ENCODE results near the gene DBX1. TPM values are rescaled to one million over a fixed set of nuclear protein-coding genes. Genes with fewer than 3 reads are reported as not detected.
A peak's percentile ranks its signal among the peaks of the same experiment; 100 is the strongest.
"Not testable (repeated sequence)": the region's sequence is repeated elsewhere in the genome, so short reads cannot be mapped to it uniquely, and the experiment has no call there.

Gene DBX1
- total RNA-seq, 1 donor from 2014 or later, result not detected

DNA sequence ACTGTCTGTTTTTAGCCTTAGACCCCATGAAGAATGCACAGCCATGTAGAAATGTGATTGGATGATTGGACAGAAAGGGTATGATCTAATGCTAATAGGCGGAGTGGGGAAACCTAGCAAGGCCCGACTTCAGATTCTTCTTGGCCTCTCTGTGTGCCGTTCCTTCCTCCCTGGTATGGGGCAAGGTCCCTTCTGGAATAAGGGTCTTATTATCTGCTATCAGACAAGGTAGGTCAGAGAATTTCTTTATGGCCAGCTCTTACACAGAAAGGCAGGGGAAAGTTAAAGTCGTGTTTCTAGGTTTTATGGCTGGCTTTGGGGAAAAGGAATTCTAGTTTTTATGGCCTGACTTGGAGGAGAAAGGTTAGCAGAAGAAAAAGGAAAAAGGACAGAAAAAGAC lies 30.6 kb downstream of the DBX1 start:
- intact Hi-C loops (cut with DNase I), result loop anchor here (2.0 kb wide), 1 partner anchor 227 kb away; no protein-coding TSS in a partner anchor
- DNase-seq (ENCODE audit: low spot score), result no peak

- DNase-seq (ENCODE audit: low spot score), result not testable (repeated sequence)
- intact Hi-C loops (cut with DNase I), result loop anchor here (2.0 kb wide), 1 partner anchor 228 kb away; no protein-coding TSS in a partner anchor
Observed at GRCh38 chr11:20128528-20128825, 31.8 kb downstream of the DBX1 start.

DNA sequence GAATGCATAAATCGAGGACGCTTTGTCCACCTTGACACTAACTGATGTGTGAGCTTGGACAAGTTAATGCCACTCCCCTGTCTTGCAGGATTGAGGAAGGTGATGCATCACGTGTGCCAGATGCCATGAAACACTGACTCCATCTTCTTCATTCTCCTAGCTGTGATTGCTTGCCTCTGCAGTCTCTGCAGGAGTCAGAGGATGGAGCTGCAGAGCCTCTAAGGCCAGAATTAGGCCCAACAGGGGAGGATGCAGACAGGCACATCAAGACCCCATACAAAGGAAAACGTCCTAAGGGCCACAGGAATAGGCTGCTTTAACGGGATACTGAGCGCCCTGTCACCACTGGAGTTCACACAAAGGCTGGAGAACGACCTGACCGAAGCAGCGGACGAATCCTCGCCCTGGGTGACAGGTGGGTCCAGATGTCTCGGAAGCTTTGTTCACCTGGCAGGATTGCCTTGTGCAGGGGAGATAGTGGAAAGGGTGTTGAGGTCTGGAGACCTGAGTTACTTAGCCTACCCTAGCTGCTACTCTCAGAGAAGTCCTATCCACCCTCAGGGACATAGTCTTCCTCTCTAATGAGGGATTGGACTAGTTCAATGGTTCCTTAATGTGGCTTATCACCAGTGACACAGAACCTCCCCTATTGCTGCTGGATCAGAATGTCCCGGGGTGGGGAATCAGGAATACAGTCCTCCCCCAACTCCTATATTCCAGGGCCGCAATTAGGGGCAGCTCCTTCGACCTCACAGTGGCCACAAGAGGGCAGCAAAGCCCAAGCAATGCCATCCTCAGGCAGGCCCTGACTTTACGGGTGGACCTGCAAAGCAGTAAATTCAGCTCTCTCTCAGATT lies 32.4 kb downstream of the DBX1 start:
- intact Hi-C loops (cut with DNase I), result loop anchor here (2.0 kb wide), 1 partner anchor 229 kb away; no protein-coding TSS in a partner anchor

DNA sequence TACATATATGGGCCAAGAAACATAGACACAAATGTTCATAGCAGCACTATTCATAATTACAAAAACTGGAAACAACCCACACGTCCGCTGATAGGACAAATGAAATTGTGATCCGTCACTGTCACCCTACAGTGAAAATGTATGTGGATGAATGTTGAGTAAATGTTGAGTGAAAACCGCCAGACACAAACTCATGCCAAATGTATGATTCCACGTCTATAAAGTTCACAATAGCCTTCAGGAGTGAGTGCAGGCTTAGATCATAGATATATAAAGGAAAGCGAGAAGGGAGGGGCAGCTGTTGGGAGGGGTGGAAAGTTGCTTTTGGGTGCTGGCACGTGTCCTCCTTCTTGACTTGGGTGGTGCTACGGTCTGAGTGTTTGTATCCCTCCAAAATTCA lies 33.6 kb downstream of the DBX1 start:
- intact Hi-C loops (cut with DNase I), result no loop called here
- DNase-seq (ENCODE audit: low spot score), result no peak

More for the DNA sequence above, 32.4 kb downstream of the DBX1 start:
- no peak for DNase-seq (ENCODE audit: low spot score)

- DNase-seq (ENCODE audit: low spot score), result no peak
- intact Hi-C loops (cut with DNase I), result no loop called here
Observed at GRCh38 chr11:20125927-20126326, 34.3 kb downstream of the DBX1 start.

GRCh38 chr11:20122131-20122530 lies 38.1 kb downstream of the DBX1 start:
- DNase-seq (ENCODE audit: low spot score), result no peak
- intact Hi-C loops (cut with DNase I), result no loop called here

DNA sequence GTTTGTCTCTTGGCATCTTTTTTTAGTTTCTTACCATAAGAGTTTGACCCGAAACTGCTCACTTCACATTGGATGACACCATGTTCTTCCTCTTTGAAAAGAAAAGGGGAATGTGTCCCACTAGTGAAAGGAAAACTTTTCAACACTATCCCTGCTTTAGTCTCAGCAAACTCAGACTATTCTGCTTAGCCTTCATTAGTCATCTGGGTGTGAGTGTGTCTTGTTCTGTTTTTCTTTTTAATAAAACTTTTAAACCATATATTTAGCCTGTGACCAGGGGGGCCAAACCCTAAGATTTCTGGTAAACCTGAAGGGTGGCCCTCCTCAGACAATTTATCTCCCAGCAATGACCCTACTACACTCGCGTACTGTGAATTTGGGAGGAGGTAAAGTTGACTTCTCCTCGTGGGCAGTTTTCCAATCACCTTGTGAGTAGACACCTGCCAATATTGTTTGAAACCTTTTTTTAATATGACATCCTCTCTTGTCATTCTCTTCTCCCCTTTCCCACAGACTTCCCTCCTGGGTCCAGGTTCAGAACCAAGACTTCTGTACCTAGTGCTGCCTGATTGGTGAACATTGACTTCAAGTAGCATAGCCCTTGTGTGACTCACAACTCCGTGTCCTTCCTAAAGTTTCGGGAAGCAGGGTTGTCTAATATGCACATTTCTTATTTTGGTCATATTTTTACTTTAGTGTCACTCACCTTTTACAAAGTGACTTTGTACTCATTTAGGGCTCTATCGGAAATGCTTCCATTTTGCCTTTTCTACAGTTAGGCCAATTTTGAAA lies 39.9 kb downstream of the DBX1 start:
- no peak for DNase-seq (ENCODE audit: low spot score)
- intact Hi-C loops (cut with DNase I), result no loop called here

GRCh38 chr11:20119315-20119714 lies 41.0 kb downstream of the DBX1 start:
- intact Hi-C loops (cut with DNase I), result loop anchor here (10.0 kb wide), 1 partner anchor 555 kb away; no protein-coding TSS in a partner anchor
- no peak for DNase-seq (ENCODE audit: low spot score)

GRCh38 chr11:20118209-20118608 lies 42.1 kb downstream of the DBX1 start:
- intact Hi-C loops (cut with DNase I), result loop anchor here (10.0 kb wide), 1 partner anchor 553 kb away; no protein-coding TSS in a partner anchor
- DNase-seq (ENCODE audit: low spot score), result no peak

GRCh38 chr11:20117291-20117690 lies 43.0 kb downstream of the DBX1 start:
- DNase-seq (ENCODE audit: low spot score), result peak; percentile 27
- intact Hi-C loops (cut with DNase I), result loop anchor here (10.0 kb wide), 1 partner anchor 552 kb away; no protein-coding TSS in a partner anchor

- DNase-seq (ENCODE audit: low spot score), result no peak
- intact Hi-C loops (cut with DNase I), result loop anchor here (10.0 kb wide), 1 partner anchor 552 kb away; no protein-coding TSS in a partner anchor
Observed at GRCh38 chr11:20116825-20117224, 43.5 kb downstream of the DBX1 start.

GRCh38 chr11:20114588-20114987 lies 45.7 kb downstream of the DBX1 start:
- no peak for DNase-seq (ENCODE audit: low spot score)
- intact Hi-C loops (cut with DNase I), result loop anchor here (5.0 to 10.0 kb wide), 3 partner anchors 67 to 550 kb away; no protein-coding TSS in a partner anchor

DNA sequence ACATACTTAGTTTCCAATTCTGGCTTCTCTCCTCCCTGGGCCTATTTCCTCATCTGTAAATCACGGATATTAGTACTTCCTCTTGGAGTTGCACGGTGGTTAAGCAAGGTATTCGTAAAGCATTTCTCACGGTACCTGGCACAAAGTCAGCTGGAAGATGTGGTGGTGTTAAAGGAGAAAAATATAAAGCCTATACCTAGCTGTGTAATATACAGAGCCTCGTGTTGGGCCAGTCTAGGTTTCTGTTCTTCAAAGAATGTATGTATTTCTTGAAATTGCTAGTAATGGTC lies 47.2 kb downstream of the DBX1 start:
- intact Hi-C loops (cut with DNase I), result loop anchor here (5.0 to 10.0 kb wide), 3 partner anchors 66 to 548 kb away; no protein-coding TSS in a partner anchor
- DNase-seq (ENCODE audit: low spot score), result no peak

DNA sequence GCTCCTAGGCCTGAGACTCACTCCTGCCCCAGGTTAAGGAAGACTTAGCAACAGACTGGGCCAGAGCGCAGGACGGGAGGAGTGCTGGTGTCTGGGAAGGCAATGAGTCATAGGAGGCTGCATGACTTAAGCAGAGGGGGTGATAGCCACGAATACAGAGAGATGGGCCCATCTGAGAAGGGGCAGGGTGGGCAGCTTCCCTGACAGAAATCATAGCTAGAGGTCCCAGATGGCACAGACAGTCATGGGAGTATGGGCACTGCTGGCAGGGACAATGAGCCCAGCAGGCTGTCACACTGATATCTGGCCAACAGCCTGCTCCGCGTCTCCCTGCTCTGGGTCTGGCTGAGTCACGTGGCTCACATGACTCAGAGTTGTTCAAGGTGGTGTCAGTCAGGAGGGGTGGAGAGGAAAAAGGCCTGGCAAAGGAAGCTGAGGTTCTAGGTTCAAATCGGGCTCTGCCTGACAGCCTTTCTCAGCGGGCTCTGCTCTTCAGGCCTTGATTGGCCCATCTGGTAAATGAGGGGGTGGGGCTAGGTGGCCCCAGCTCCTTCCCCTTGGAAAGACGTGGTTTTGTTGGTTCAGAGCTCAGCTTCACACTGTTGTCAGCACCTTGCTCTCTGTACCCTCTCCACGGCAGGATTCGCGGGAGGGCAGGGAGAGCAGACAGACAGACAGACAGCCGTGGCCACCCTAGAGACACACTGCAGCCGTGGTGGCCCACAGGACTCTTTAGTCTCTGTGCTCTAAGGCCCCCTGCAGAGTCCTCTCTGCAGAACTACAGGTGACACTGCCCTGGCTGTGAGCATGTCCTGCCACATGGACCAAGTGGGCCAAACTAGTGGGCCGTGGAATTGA lies 47.8 kb downstream of the DBX1 start:
- intact Hi-C loops (cut with DNase I), result loop anchor here (5.0 to 10.0 kb wide), 3 partner anchors 65 to 548 kb away; no protein-coding TSS in a partner anchor
- DNase-seq (ENCODE audit: low spot score), result peak; percentile 92

DNA sequence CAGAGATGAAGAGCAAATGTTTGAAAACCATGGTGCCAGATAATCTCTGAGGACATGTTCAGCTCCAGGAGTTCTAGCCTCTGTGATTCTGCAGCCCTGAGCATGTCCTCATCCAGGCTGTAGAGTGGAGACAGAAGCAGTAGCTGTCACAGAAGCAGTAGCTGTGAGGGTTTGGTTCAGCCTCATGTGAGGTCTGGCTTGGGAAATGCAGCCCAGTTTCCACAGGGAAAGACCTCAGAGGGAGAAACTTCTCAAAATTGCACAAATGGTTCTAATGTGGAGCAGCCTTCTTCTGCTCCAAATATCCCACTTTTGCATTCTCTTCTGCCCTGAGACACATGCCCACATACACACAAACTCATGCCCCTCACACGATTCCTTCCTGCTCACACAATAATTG lies 48.4 kb downstream of the DBX1 start:
- intact Hi-C loops (cut with DNase I), result loop anchor here (5.0 to 10.0 kb wide), 3 partner anchors 65 to 547 kb away; no protein-coding TSS in a partner anchor
- DNase-seq (ENCODE audit: low spot score), result no peak

DNA sequence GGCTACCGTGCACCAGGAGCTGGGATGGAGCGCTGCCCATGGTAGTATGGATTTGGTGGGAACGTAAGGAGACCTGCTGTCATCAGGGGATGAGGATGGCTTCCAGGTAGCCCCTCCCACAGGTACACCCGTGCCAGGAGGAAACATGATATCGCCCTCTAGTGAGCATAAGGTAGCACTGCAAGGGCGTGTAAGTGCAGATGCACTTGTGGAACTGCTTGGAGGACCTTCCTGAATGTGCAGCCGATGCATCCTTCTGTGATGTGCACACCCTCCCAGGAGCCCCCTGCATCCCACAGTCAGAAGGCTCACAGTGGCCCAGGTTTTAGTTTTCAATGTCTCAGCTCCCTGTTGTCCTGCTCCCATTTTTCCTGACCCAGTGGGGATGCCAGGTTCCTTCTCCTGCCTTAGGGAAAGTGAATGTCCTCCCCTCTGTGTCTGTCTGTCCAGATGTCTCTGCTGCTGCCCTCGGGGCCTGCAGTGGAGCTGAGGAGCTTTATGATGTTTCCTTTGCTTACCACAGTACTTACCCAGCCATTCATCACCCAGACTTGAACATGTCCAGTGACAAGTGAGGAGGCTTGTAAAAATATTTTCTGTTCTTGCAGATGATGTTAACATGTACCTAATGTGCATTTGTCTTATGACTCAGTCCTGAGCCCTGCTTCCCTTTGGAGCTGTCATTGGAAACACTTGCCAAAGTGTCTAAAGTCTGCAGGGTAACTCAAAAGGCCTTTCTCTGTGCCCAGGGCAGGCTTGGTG lies 49.2 kb downstream of the DBX1 start:
- intact Hi-C loops (cut with DNase I), result loop anchor here (5.0 to 10.0 kb wide), 3 partner anchors 64 to 546 kb away; no protein-coding TSS in a partner anchor
- no peak for DNase-seq (ENCODE audit: low spot score)

- intact Hi-C loops (cut with DNase I), result loop anchor here (5.0 to 10.0 kb wide), 3 partner anchors 63 to 545 kb away; no protein-coding TSS in a partner anchor
- DNase-seq (ENCODE audit: low spot score), result no peak
Observed at GRCh38 chr11:20109731-20110445, 50.4 kb downstream of the DBX1 start.

Data from cardiac septum (tissue), 1 donor.